ENCODE results near the gene SCAF4.
"Not testable (repeated sequence)": the region's sequence is repeated elsewhere in the genome, so short reads cannot be mapped to it uniquely, and the experiment has no call there.

SCAF4 gene

DNA sequence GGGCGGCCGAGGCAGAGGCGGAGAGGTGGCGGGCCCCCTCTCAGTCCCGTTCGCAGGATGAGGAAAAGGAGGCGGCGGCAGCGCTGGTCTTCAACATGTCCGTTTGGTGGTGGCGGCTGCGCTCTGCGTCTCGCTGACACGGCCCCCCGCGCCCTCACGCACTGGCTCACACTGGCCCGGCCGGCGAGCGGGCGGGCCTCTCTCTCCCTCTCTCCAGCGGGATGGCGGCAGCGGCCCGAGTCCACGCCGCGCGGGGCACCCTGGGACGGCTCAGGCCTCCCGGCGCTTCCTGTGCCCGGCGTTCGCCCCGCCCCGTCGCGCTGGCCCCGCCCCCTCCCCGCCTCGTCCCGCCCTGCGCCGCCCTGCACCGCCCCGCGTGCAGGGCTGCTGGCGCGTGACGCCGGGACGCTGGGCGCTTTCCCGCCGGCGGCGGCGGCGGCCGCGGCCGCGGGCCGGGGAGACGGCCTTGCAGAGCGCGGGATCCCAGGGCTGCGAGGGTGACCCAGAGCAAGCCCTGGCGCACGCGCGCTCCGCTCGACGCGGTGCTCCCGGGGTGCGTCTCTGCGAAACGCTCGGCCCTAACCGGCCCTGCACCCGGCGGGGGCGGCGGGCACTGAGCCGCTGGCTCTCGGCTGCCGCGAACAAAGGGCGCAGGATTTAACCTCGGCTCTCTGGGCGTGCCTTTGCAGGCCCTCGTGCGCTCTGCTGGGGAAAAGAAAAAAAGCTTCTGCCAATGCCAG, at the start of gene SCAF4:
TSS of gene SCAF4 (minus strand) at position 262 of the 740 bp plus-strand sequence. CDS start 426 bp downstream, outside the sequence.
- H2AFZ ChIP-seq (ENCODE audit: low read length, unreplicated experiment) = peak within 1 kb of the TSS; percentile 95
- H3K27ac ChIP-seq (ENCODE audit: low read depth, low read length) = peak within 1 kb of the TSS; percentile 86
- H3K79me2 ChIP-seq (ENCODE audit: control insufficient read depth, insufficient read depth, low read length, unreplicated experiment) = peaks cover 55% of the 10 kb centered on the region
- H3K27me3 ChIP-seq (ENCODE audit: insufficient read depth, low read length) = no peaks in the 10 kb centered on the region
- no peaks in the 10 kb centered on the region for H3K36me3 ChIP-seq (ENCODE audit: insufficient read depth, low read length)
- peaks cover 28% of the 10 kb centered on the region for H3K4me1 ChIP-seq (ENCODE audit: control insufficient read depth, insufficient read depth, low read length, unreplicated experiment)
- peak within 1 kb of the TSS; percentile 88 for H3K4me3 ChIP-seq (ENCODE audit: low read depth, low read length)

GRCh38 chr21:31780944-31781343, 49.0 kb upstream of the SCAF4 start:
- H3K4me3 ChIP-seq (ENCODE audit: low read depth, low read length) = no peak overlapping the region
- H2AFZ ChIP-seq (ENCODE audit: low read length, unreplicated experiment) = no peak overlapping the region
- H3K79me2 ChIP-seq (ENCODE audit: control insufficient read depth, insufficient read depth, low read length, unreplicated experiment) = no peaks in the 10 kb centered on the region
- no peaks in the 10 kb centered on the region for H3K27me3 ChIP-seq (ENCODE audit: insufficient read depth, low read length)
- no peaks in the 10 kb centered on the region for H3K36me3 ChIP-seq (ENCODE audit: insufficient read depth, low read length)
- no peaks in the 10 kb centered on the region for H3K4me1 ChIP-seq (ENCODE audit: control insufficient read depth, insufficient read depth, low read length, unreplicated experiment)
- H3K27ac ChIP-seq (ENCODE audit: low read depth, low read length) = no peak overlapping the region

DNA sequence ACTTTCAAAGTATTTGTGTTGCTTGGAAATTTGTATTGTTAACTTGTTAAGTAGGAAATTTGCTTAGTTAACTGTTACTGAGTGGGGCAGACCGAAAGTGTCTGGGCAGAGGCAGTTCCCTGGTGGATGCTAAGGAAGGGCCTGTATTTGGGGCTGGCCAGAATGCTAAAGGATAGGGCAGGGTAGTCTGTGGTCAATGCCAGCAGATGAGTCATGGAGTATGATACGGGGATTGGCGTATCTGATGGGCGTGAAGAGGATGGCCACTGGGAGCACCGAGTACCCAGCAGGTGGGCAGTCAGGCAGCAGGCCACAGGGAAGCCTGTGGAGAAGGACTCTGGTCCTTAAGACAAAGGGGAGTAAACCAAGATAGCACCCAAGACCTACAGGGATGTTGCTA, 46.6 kb upstream of the SCAF4 start:
- H2AFZ ChIP-seq (ENCODE audit: low read length, unreplicated experiment) = no peak overlapping the region
- no peaks in the 10 kb centered on the region for H3K36me3 ChIP-seq (ENCODE audit: insufficient read depth, low read length)
- H3K4me3 ChIP-seq (ENCODE audit: low read depth, low read length) = no peak overlapping the region
- H3K27ac ChIP-seq (ENCODE audit: low read depth, low read length) = no peak overlapping the region
- H3K27me3 ChIP-seq (ENCODE audit: insufficient read depth, low read length) = no peaks in the 10 kb centered on the region
- no peaks in the 10 kb centered on the region for H3K4me1 ChIP-seq (ENCODE audit: control insufficient read depth, insufficient read depth, low read length, unreplicated experiment)
- no peaks in the 10 kb centered on the region for H3K79me2 ChIP-seq (ENCODE audit: control insufficient read depth, insufficient read depth, low read length, unreplicated experiment)

- H3K4me1 ChIP-seq (ENCODE audit: control insufficient read depth, insufficient read depth, low read length, unreplicated experiment) = no peaks in the 10 kb centered on the region
- no peaks in the 10 kb centered on the region for H3K27me3 ChIP-seq (ENCODE audit: insufficient read depth, low read length)
- no peak overlapping the region for H3K27ac ChIP-seq (ENCODE audit: low read depth, low read length)
- H3K4me3 ChIP-seq (ENCODE audit: low read depth, low read length) = no peak overlapping the region
- H3K36me3 ChIP-seq (ENCODE audit: insufficient read depth, low read length) = no peaks in the 10 kb centered on the region
- no peak overlapping the region for H2AFZ ChIP-seq (ENCODE audit: low read length, unreplicated experiment)
- H3K79me2 ChIP-seq (ENCODE audit: control insufficient read depth, insufficient read depth, low read length, unreplicated experiment) = no peaks in the 10 kb centered on the region
These were observed 45.9 kb upstream of the SCAF4 start for GRCh38 chr21:31777857-31778256.

DNA sequence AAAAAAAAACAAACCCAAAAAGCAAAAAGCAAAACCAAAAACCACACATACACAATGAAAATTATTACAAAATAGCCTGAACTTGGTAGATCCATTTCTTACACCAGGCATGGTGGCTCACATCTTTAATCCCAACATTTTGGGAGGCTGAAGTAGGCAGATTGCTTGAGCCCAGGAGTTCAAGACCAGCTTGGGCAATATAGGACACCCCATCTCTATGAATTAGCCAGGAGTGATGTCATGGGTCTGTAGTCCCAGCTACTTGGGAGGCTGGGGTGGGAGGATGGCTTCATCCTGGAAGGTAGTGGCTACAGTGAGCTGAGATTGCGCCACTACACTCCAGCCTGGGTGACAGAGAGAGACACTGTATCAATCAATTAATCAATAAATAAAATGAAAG, 42.1 kb upstream of the SCAF4 start:
- H3K4me1 ChIP-seq (ENCODE audit: control insufficient read depth, insufficient read depth, low read length, unreplicated experiment) = no peaks in the 10 kb centered on the region
- no peak overlapping the region for H3K4me3 ChIP-seq (ENCODE audit: low read depth, low read length)
- no peaks in the 10 kb centered on the region for H3K79me2 ChIP-seq (ENCODE audit: control insufficient read depth, insufficient read depth, low read length, unreplicated experiment)
- no peak overlapping the region for H3K27ac ChIP-seq (ENCODE audit: low read depth, low read length)
- H2AFZ ChIP-seq (ENCODE audit: low read length, unreplicated experiment) = no peak overlapping the region
- H3K27me3 ChIP-seq (ENCODE audit: insufficient read depth, low read length) = no peaks in the 10 kb centered on the region
- H3K36me3 ChIP-seq (ENCODE audit: insufficient read depth, low read length) = no peaks in the 10 kb centered on the region

DNA sequence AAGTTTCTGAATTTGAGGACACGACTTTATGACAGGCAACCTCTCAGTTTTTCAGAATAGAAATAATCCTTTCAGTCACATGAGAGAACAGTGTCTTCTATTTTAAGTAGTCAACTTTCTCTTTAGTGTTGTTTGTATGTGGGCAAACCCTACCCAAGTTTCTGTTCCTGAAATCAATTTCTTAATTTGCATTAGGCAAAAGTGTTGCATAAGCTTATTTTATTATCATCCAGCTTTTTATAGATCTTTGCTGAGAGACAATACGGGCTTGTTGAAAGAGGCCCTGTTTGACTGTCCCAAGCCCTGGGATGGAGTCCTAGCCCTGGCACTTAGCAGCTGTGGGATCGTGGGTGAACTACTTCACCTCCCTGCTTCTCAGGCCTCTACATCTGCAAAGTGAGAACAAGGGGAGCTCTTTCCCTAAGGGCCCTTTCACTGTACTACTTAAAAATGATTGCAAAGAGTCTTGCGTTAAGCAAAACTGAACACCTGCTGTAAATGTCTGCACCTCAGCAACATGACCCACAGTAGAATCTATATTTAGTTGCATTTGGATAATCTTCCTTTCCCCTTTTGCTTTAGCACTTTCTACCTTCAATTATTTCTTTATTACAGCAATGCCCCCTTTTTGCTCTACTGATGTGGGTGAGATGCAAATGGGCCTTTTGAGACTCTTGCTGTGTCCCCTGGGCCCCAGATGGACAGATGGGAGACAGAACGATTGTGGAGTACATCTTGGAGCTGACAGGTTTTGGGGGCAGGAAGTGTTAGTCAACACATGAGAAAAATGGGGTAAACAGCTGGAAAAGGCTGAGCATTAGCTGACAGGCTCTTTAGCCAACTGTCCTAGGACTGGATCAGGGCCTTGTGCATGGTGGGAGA, 41.0 kb upstream of the SCAF4 start:
- no peak overlapping the region for H3K27ac ChIP-seq (ENCODE audit: low read depth, low read length)
- no peaks in the 10 kb centered on the region for H3K79me2 ChIP-seq (ENCODE audit: control insufficient read depth, insufficient read depth, low read length, unreplicated experiment)
- no peak overlapping the region for H3K4me3 ChIP-seq (ENCODE audit: low read depth, low read length)
- no peaks in the 10 kb centered on the region for H3K36me3 ChIP-seq (ENCODE audit: insufficient read depth, low read length)
- no peaks in the 10 kb centered on the region for H3K27me3 ChIP-seq (ENCODE audit: insufficient read depth, low read length)
- H3K4me1 ChIP-seq (ENCODE audit: control insufficient read depth, insufficient read depth, low read length, unreplicated experiment) = no peaks in the 10 kb centered on the region
- H2AFZ ChIP-seq (ENCODE audit: low read length, unreplicated experiment) = no peak overlapping the region

DNA sequence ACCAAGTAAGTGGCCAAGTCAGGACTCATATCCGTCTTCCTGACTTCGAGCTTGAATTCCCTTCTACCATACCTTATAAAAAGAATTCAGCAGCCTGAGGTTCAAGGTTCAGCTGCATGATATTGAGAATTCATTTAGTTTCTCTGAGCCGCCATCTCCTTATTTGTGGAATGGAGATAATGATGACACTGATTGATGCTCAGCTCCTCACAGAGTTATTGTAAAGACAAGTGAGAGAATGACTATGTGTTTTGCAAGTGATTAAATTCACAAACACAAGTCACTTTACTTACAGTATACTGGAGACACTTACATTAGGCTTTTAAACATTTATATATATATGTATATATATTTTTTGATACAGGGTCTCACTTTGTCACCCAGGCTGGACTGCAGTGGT, 39.8 kb upstream of the SCAF4 start:
- Histone ChIP-seq H3K27ac (ENCODE audit: low read depth, low read length) (no peak overlapping the region), H2AFZ (ENCODE audit: low read length, unreplicated experiment) (no peak overlapping the region), H3K4me3 (ENCODE audit: low read depth, low read length) (no peak overlapping the region), H3K27me3 (ENCODE audit: insufficient read depth, low read length) (no peaks in the 10 kb centered on the region), H3K36me3 (ENCODE audit: insufficient read depth, low read length) (no peaks in the 10 kb centered on the region), H3K4me1 (ENCODE audit: control insufficient read depth, insufficient read depth, low read length, unreplicated experiment) (no peaks in the 10 kb centered on the region), H3K79me2 (ENCODE audit: control insufficient read depth, insufficient read depth, low read length, unreplicated experiment) (no peaks in the 10 kb centered on the region)

- Histone ChIP-seq H3K27me3 (ENCODE audit: insufficient read depth, low read length) (no peaks in the 10 kb centered on the region), H3K4me1 (ENCODE audit: control insufficient read depth, insufficient read depth, low read length, unreplicated experiment) (no peaks in the 10 kb centered on the region), H3K27ac (ENCODE audit: low read depth, low read length) (no peak overlapping the region), H3K36me3 (ENCODE audit: insufficient read depth, low read length) (no peaks in the 10 kb centered on the region), H2AFZ (ENCODE audit: low read length, unreplicated experiment) (no peak overlapping the region), H3K79me2 (ENCODE audit: control insufficient read depth, insufficient read depth, low read length, unreplicated experiment) (no peaks in the 10 kb centered on the region), H3K4me3 (ENCODE audit: low read depth, low read length) (no peak overlapping the region)
These were observed 36.8 kb upstream of the SCAF4 start for GRCh38 chr21:31768710-31769109.

GRCh38 chr21:31766899-31767298, 35.0 kb upstream of the SCAF4 start:
- Histone ChIP-seq H3K4me3 (ENCODE audit: low read depth, low read length) (no peak overlapping the region), H3K36me3 (ENCODE audit: insufficient read depth, low read length) (no peaks in the 10 kb centered on the region), H2AFZ (ENCODE audit: low read length, unreplicated experiment) (no peak overlapping the region), H3K4me1 (ENCODE audit: control insufficient read depth, insufficient read depth, low read length, unreplicated experiment) (no peaks in the 10 kb centered on the region), H3K27me3 (ENCODE audit: insufficient read depth, low read length) (peaks cover 5% of the 10 kb centered on the region; the same call in 1 of the 2 replicates), H3K27ac (ENCODE audit: low read depth, low read length) (no peak overlapping the region), H3K79me2 (ENCODE audit: control insufficient read depth, insufficient read depth, low read length, unreplicated experiment) (no peaks in the 10 kb centered on the region)

- H3K79me2 ChIP-seq (ENCODE audit: control insufficient read depth, insufficient read depth, low read length, unreplicated experiment); H3K27ac ChIP-seq (ENCODE audit: low read depth, low read length); H3K4me3 ChIP-seq (ENCODE audit: low read depth, low read length); H3K36me3 ChIP-seq (ENCODE audit: insufficient read depth, low read length); H2AFZ ChIP-seq (ENCODE audit: low read length, unreplicated experiment); H3K4me1 ChIP-seq (ENCODE audit: control insufficient read depth, insufficient read depth, low read length, unreplicated experiment): not testable (repeated sequence)
- H3K27me3 ChIP-seq (ENCODE audit: insufficient read depth, low read length) = peaks cover 13% of the 10 kb centered on the region; the same call in 1 of the 2 replicates
These were observed 33.9 kb upstream of the SCAF4 start for GRCh38 chr21:31765850-31766249.
